ENCODE data around the gene ADGRG1.

Gene ADGRG1

GRCh38 chr16:57684626-57685358 is 56.4 kb downstream of the ADGRG1 start:
- H3K23ac ChIP-seq (ENCODE audit: low read length): no peak overlapping the region
- H3K79me2 ChIP-seq (ENCODE audit: control insufficient read depth, insufficient read depth, low read length, poor library complexity): no peaks in the 10 kb centered on the region
- no peak overlapping the region for H2BK5ac ChIP-seq (ENCODE audit: low read depth, low read length, poor library complexity)
- no peaks in the 10 kb centered on the region for H3K36me3 ChIP-seq (ENCODE audit: control insufficient read depth in 1 of 2, insufficient read depth in 2 of 2, low read length in 2 of 2)
- H3K9me3 ChIP-seq (ENCODE audit: insufficient read depth, low read depth, low read length): peaks cover 2% of the 10 kb centered on the region
- no peak overlapping the region for H4K12ac ChIP-seq (ENCODE audit: low read depth, low read length)
- H3K9ac ChIP-seq (ENCODE audit: low read length): no peak overlapping the region
- no peak overlapping the region for H4K91ac ChIP-seq (ENCODE audit: low read depth, low read length)
- no peak overlapping the region for H3K14ac ChIP-seq (ENCODE audit: low read length)
- no peak overlapping the region for H3K18ac ChIP-seq (ENCODE audit: low read length)
- H3K79me1 ChIP-seq (ENCODE audit: low read length): no peaks in the 10 kb centered on the region
- no peak overlapping the region for H2BK12ac ChIP-seq (ENCODE audit: low read length)
- no peak overlapping the region for H3K4me3 ChIP-seq (ENCODE audit: low read depth, low read length)
- no peak overlapping the region for H3K4me2 ChIP-seq (ENCODE audit: low read length)
- no peak overlapping the region for H2BK120ac ChIP-seq (ENCODE audit: insufficient read depth, low read length, poor library complexity)
- no peaks in the 10 kb centered on the region for H3K27me3 ChIP-seq (ENCODE audit: insufficient read depth, low read length)
- no peak overlapping the region for H4K8ac ChIP-seq (ENCODE audit: low read depth, low read length)
- no peak overlapping the region for H2AK5ac ChIP-seq (ENCODE audit: low read length)
- H3K27ac ChIP-seq (ENCODE audit: low read depth, low read length): no peak overlapping the region
- H3K4me1 ChIP-seq (ENCODE audit: control insufficient read depth in 1 of 2, insufficient read depth in 2 of 2, low read length in 2 of 2): peaks cover 2 to 4% of the 10 kb centered on the region in 2 experiments
- no CpG with 5 or more reads among the region's 8 CpGs for WGBS (ENCODE audit: extremely low coverage, insufficient coverage, insufficient read length)
- no peak overlapping the region for H2AFZ ChIP-seq (ENCODE audit: insufficient read depth, low read length, poor library complexity)
- no peak for DNase-seq
- no peak overlapping the region for H3K4ac ChIP-seq (ENCODE audit: low read depth, low read length)

- Histone ChIP-seq H2BK120ac (ENCODE audit: insufficient read depth, low read length, poor library complexity) (no peak overlapping the region), H4K91ac (ENCODE audit: low read depth, low read length) (no peak overlapping the region), H3K36me3 (ENCODE audit: control insufficient read depth in 1 of 2, insufficient read depth in 2 of 2, low read length in 2 of 2) (no peaks in the 10 kb centered on the region), H2AFZ (ENCODE audit: insufficient read depth, low read length, poor library complexity) (no peak overlapping the region), H3K4me3 (ENCODE audit: low read depth, low read length) (no peak overlapping the region), H3K79me1 (ENCODE audit: low read length) (no peaks in the 10 kb centered on the region), H3K27me3 (ENCODE audit: insufficient read depth, low read length) (no peaks in the 10 kb centered on the region), H3K9me3 (ENCODE audit: insufficient read depth, low read depth, low read length) (peaks cover 2% of the 10 kb centered on the region), H4K12ac (ENCODE audit: low read depth, low read length) (no peak overlapping the region), H3K79me2 (ENCODE audit: control insufficient read depth, insufficient read depth, low read length, poor library complexity) (no peaks in the 10 kb centered on the region), H3K4me2 (ENCODE audit: low read length) (no peak overlapping the region), H4K8ac (ENCODE audit: low read depth, low read length) (no peak overlapping the region), H3K4ac (ENCODE audit: low read depth, low read length) (no peak overlapping the region), H3K27ac (ENCODE audit: low read depth, low read length) (no peak overlapping the region), H2AK5ac (ENCODE audit: low read length) (no peak overlapping the region), H3K9ac (ENCODE audit: low read length) (no peak overlapping the region), H3K4me1 (ENCODE audit: control insufficient read depth in 1 of 2, insufficient read depth in 2 of 2, low read length in 2 of 2) (peaks cover 3 to 8% of the 10 kb centered on the region in 2 experiments), H3K18ac (ENCODE audit: low read length) (no peak overlapping the region), H3K14ac (ENCODE audit: low read length) (no peak overlapping the region), H3K23ac (ENCODE audit: low read length) (no peak overlapping the region), H2BK12ac (ENCODE audit: low read length) (no peak overlapping the region), H2BK5ac (ENCODE audit: low read depth, low read length, poor library complexity) (no peak overlapping the region)
- no CpG with 5 or more reads among the region's 11 CpGs for WGBS (ENCODE audit: extremely low coverage, insufficient coverage, insufficient read length)
- DNase-seq: no peak
Measured at GRCh38 chr16:57685633-57686032, 57.2 kb downstream of the ADGRG1 start.

- Histone ChIP-seq H3K79me2 (ENCODE audit: control insufficient read depth, insufficient read depth, low read length, poor library complexity) (no peaks in the 10 kb centered on the region), H3K14ac (ENCODE audit: low read length) (no peak overlapping the region)
- no CpG with 5 or more reads among the region's 4 CpGs for WGBS (ENCODE audit: extremely low coverage, insufficient coverage, insufficient read length)
Measured at GRCh38 chr16:57686577-57686976, 58.1 kb downstream of the ADGRG1 start.

GRCh38 chr16:57687363-57687929 is 59.0 kb downstream of the ADGRG1 start:
- no peak overlapping the region for H2AFZ ChIP-seq (ENCODE audit: insufficient read depth, low read length, poor library complexity)
- H2BK120ac ChIP-seq (ENCODE audit: insufficient read depth, low read length, poor library complexity): no peak overlapping the region
- H2AK5ac ChIP-seq (ENCODE audit: low read length): no peak overlapping the region
- H3K9me3 ChIP-seq (ENCODE audit: insufficient read depth, low read depth, low read length): peaks cover 2% of the 10 kb centered on the region
- no peaks in the 10 kb centered on the region for H3K36me3 ChIP-seq (ENCODE audit: control insufficient read depth in 1 of 2, insufficient read depth in 2 of 2, low read length in 2 of 2)
- H3K4ac ChIP-seq (ENCODE audit: low read depth, low read length): no peak overlapping the region
- no peak overlapping the region for H3K9ac ChIP-seq (ENCODE audit: low read length)
- DNase-seq: no peak
- H3K14ac ChIP-seq (ENCODE audit: low read length): no peak overlapping the region
- H3K27ac ChIP-seq (ENCODE audit: low read depth, low read length): no peak overlapping the region
- peaks cover 3 to 8% of the 10 kb centered on the region in 2 experiments for H3K4me1 ChIP-seq (ENCODE audit: control insufficient read depth in 1 of 2, insufficient read depth in 2 of 2, low read length in 2 of 2)
- H3K18ac ChIP-seq (ENCODE audit: low read length): no peak overlapping the region
- H2BK12ac ChIP-seq (ENCODE audit: low read length): no peak overlapping the region
- no peak overlapping the region for H2BK5ac ChIP-seq (ENCODE audit: low read depth, low read length, poor library complexity)
- H3K79me2 ChIP-seq (ENCODE audit: control insufficient read depth, insufficient read depth, low read length, poor library complexity): no peaks in the 10 kb centered on the region
- no peak overlapping the region for H3K4me2 ChIP-seq (ENCODE audit: low read length)
- no peak overlapping the region for H3K4me3 ChIP-seq (ENCODE audit: low read depth, low read length)
- no peak overlapping the region for H4K8ac ChIP-seq (ENCODE audit: low read depth, low read length)
- no peak overlapping the region for H3K23ac ChIP-seq (ENCODE audit: low read length)
- no peaks in the 10 kb centered on the region for H3K79me1 ChIP-seq (ENCODE audit: low read length)
- H4K91ac ChIP-seq (ENCODE audit: low read depth, low read length): no peak overlapping the region
- no CpG with 5 or more reads among the region's 3 CpGs for WGBS (ENCODE audit: extremely low coverage, insufficient coverage, insufficient read length)
- no peak overlapping the region for H4K12ac ChIP-seq (ENCODE audit: low read depth, low read length)
- no peaks in the 10 kb centered on the region for H3K27me3 ChIP-seq (ENCODE audit: insufficient read depth, low read length)

More at GRCh38 chr16:57686577-57686976, 58.1 kb downstream of the ADGRG1 start:
- Histone ChIP-seq H3K9me3 (ENCODE audit: insufficient read depth, low read depth, low read length) (peaks cover 2% of the 10 kb centered on the region), H3K4me3 (ENCODE audit: low read depth, low read length) (no peak overlapping the region), H3K36me3 (ENCODE audit: control insufficient read depth in 1 of 2, insufficient read depth in 2 of 2, low read length in 2 of 2) (no peaks in the 10 kb centered on the region), H3K4ac (ENCODE audit: low read depth, low read length) (no peak overlapping the region), H3K4me2 (ENCODE audit: low read length) (no peak overlapping the region), H4K12ac (ENCODE audit: low read depth, low read length) (no peak overlapping the region), H4K8ac (ENCODE audit: low read depth, low read length) (no peak overlapping the region), H2BK120ac (ENCODE audit: insufficient read depth, low read length, poor library complexity) (no peak overlapping the region), H3K79me1 (ENCODE audit: low read length) (no peaks in the 10 kb centered on the region), H2BK5ac (ENCODE audit: low read depth, low read length, poor library complexity) (no peak overlapping the region), H2AFZ (ENCODE audit: insufficient read depth, low read length, poor library complexity) (no peak overlapping the region), H3K23ac (ENCODE audit: low read length) (no peak overlapping the region), H3K27me3 (ENCODE audit: insufficient read depth, low read length) (no peaks in the 10 kb centered on the region), H2AK5ac (ENCODE audit: low read length) (no peak overlapping the region), H3K4me1 (ENCODE audit: control insufficient read depth in 1 of 2, insufficient read depth in 2 of 2, low read length in 2 of 2) (peaks cover 3 to 8% of the 10 kb centered on the region in 2 experiments), H3K9ac (ENCODE audit: low read length) (no peak overlapping the region), H4K91ac (ENCODE audit: low read depth, low read length) (no peak overlapping the region), H2BK12ac (ENCODE audit: low read length) (no peak overlapping the region), H3K27ac (ENCODE audit: low read depth, low read length) (no peak overlapping the region), H3K18ac (ENCODE audit: low read length) (no peak overlapping the region)
- DNase-seq: no peak
